ENCODE data around the gene NOX3.
"Not testable (repeated sequence)": the region's sequence is repeated elsewhere in the genome, so short reads cannot be mapped to it uniquely, and the experiment has no call there.

Gene NOX3

GRCh38 chr6:155470979-155471616 is 15.5 kb upstream of the NOX3 start:
- H3K9me3 ChIP-seq (ENCODE audit: control insufficient read depth, low read length), result peaks cover 10% of the 10 kb centered on the region
- H3K27ac ChIP-seq (ENCODE audit: low read depth, low read length, severe bottlenecking); H3K36me3 ChIP-seq (ENCODE audit: control insufficient read depth, insufficient read depth, low read length); H3K4me1 ChIP-seq (ENCODE audit: control insufficient read depth, insufficient read depth, low read length, poor library complexity, severe bottlenecking); H3K4me3 ChIP-seq (ENCODE audit: extremely low read depth, insufficient read depth, low read length, poor library complexity, severe bottlenecking): not testable (repeated sequence)
- WGBS, 2 experiments (ENCODE audit: insufficient coverage in 2 of 2), result 100% methylated on average over 1 of the region's 5 CpGs; no CpG with 5 or more reads in 1 of the 2 experiments

GRCh38 chr6:155468543-155468942 is 12.9 kb upstream of the NOX3 start:
- not testable (repeated sequence) for H3K36me3 ChIP-seq (ENCODE audit: control insufficient read depth, insufficient read depth, low read length); H3K4me3 ChIP-seq (ENCODE audit: extremely low read depth, insufficient read depth, low read length, poor library complexity, severe bottlenecking); H3K4me1 ChIP-seq (ENCODE audit: control insufficient read depth, insufficient read depth, low read length, poor library complexity, severe bottlenecking); H3K27ac ChIP-seq (ENCODE audit: low read depth, low read length, severe bottlenecking)
- 87 to 92% methylated on average over 3 of the region's 3 CpGs for WGBS, 2 experiments (ENCODE audit: insufficient coverage in 2 of 2)
- peaks cover 18% of the 10 kb centered on the region for H3K9me3 ChIP-seq (ENCODE audit: control insufficient read depth, low read length)

- H3K4me1 ChIP-seq (ENCODE audit: control insufficient read depth, insufficient read depth, low read length, poor library complexity, severe bottlenecking), result no peaks in the 10 kb centered on the region
- WGBS, 2 experiments (ENCODE audit: insufficient coverage in 2 of 2), result 97 to 100% methylated on average over 2 to 3 of the region's 3 CpGs
- no peak overlapping the region for H3K27ac ChIP-seq (ENCODE audit: low read depth, low read length, severe bottlenecking)
- H3K4me3 ChIP-seq (ENCODE audit: extremely low read depth, insufficient read depth, low read length, poor library complexity, severe bottlenecking), result no peak overlapping the region
- H3K9me3 ChIP-seq (ENCODE audit: control insufficient read depth, low read length), result peaks cover 18% of the 10 kb centered on the region
- H3K36me3 ChIP-seq (ENCODE audit: control insufficient read depth, insufficient read depth, low read length), result no peaks in the 10 kb centered on the region
Measured at GRCh38 chr6:155466539-155466938, 10.9 kb upstream of the NOX3 start.

GRCh38 chr6:155461556-155461955 is 5.9 kb upstream of the NOX3 start:
- Histone ChIP-seq H3K27ac (ENCODE audit: low read depth, low read length, severe bottlenecking) (no peak overlapping the region), H3K4me1 (ENCODE audit: control insufficient read depth, insufficient read depth, low read length, poor library complexity, severe bottlenecking) (no peaks in the 10 kb centered on the region), H3K36me3 (ENCODE audit: control insufficient read depth, insufficient read depth, low read length) (no peaks in the 10 kb centered on the region), H3K9me3 (ENCODE audit: control insufficient read depth, low read length) (peaks cover 8% of the 10 kb centered on the region), H3K4me3 (ENCODE audit: extremely low read depth, insufficient read depth, low read length, poor library complexity, severe bottlenecking) (no peak overlapping the region)
- WGBS, 2 experiments (ENCODE audit: insufficient coverage in 2 of 2), result 80 to 82% methylated on average over 2 to 4 of the region's 6 CpGs

GRCh38 chr6:155454471-155454870 is 1.2 kb downstream of the NOX3 start:
- WGBS, 2 experiments (ENCODE audit: insufficient coverage in 2 of 2), result 100% methylated on average over 2 of the region's 4 CpGs; no CpG with 5 or more reads in 1 of the 2 experiments
- Histone ChIP-seq H3K27ac (ENCODE audit: low read depth, low read length, severe bottlenecking) (no peak overlapping the region), H3K4me3 (ENCODE audit: extremely low read depth, insufficient read depth, low read length, poor library complexity, severe bottlenecking) (no peak overlapping the region), H3K4me1 (ENCODE audit: control insufficient read depth, insufficient read depth, low read length, poor library complexity, severe bottlenecking) (peaks cover 14% of the 10 kb centered on the region), H3K9me3 (ENCODE audit: control insufficient read depth, low read length) (no peaks in the 10 kb centered on the region), H3K36me3 (ENCODE audit: control insufficient read depth, insufficient read depth, low read length) (no peaks in the 10 kb centered on the region)

- Histone ChIP-seq H3K27ac (ENCODE audit: low read depth, low read length, severe bottlenecking) (no peak overlapping the region), H3K4me3 (ENCODE audit: extremely low read depth, insufficient read depth, low read length, poor library complexity, severe bottlenecking) (no peak overlapping the region), H3K36me3 (ENCODE audit: control insufficient read depth, insufficient read depth, low read length) (no peaks in the 10 kb centered on the region), H3K4me1 (ENCODE audit: control insufficient read depth, insufficient read depth, low read length, poor library complexity, severe bottlenecking) (peaks cover 19% of the 10 kb centered on the region), H3K9me3 (ENCODE audit: control insufficient read depth, low read length) (no peaks in the 10 kb centered on the region)
- WGBS, 2 experiments (ENCODE audit: insufficient coverage in 2 of 2), result 100% methylated on average over 1 of the region's 1 CpG; no CpG with 5 or more reads in 1 of the 2 experiments
Measured at GRCh38 chr6:155454008-155454407, 1.6 kb downstream of the NOX3 start.

- H3K4me3 ChIP-seq (ENCODE audit: extremely low read depth, insufficient read depth, low read length, poor library complexity, severe bottlenecking), result no peak overlapping the region
- no peak overlapping the region for H3K27ac ChIP-seq (ENCODE audit: low read depth, low read length, severe bottlenecking)
- 90 to 100% methylated on average over 1 to 2 of the region's 3 CpGs for WGBS, 2 experiments (ENCODE audit: insufficient coverage in 2 of 2)
- H3K9me3 ChIP-seq (ENCODE audit: control insufficient read depth, low read length), result no peaks in the 10 kb centered on the region
- no peaks in the 10 kb centered on the region for H3K36me3 ChIP-seq (ENCODE audit: control insufficient read depth, insufficient read depth, low read length)
- H3K4me1 ChIP-seq (ENCODE audit: control insufficient read depth, insufficient read depth, low read length, poor library complexity, severe bottlenecking), result peaks cover 28% of the 10 kb centered on the region
Measured at GRCh38 chr6:155452576-155452975, 3.1 kb downstream of the NOX3 start.

- WGBS, 2 experiments (ENCODE audit: insufficient coverage in 2 of 2), result 60 to 91% methylated on average over 1 to 4 of the region's 7 CpGs
- not testable (repeated sequence) for H3K4me3 ChIP-seq (ENCODE audit: extremely low read depth, insufficient read depth, low read length, poor library complexity, severe bottlenecking); H3K36me3 ChIP-seq (ENCODE audit: control insufficient read depth, insufficient read depth, low read length); H3K9me3 ChIP-seq (ENCODE audit: control insufficient read depth, low read length); H3K27ac ChIP-seq (ENCODE audit: low read depth, low read length, severe bottlenecking)
- peaks cover 28% of the 10 kb centered on the region for H3K4me1 ChIP-seq (ENCODE audit: control insufficient read depth, insufficient read depth, low read length, poor library complexity, severe bottlenecking)
Measured at GRCh38 chr6:155451530-155451929, 4.1 kb downstream of the NOX3 start.

- Histone ChIP-seq H3K4me3 (ENCODE audit: extremely low read depth, insufficient read depth, low read length, poor library complexity, severe bottlenecking) (no peak overlapping the region), H3K9me3 (ENCODE audit: control insufficient read depth, low read length) (no peaks in the 10 kb centered on the region), H3K27ac (ENCODE audit: low read depth, low read length, severe bottlenecking) (peak overlapping the region; percentile 93), H3K36me3 (ENCODE audit: control insufficient read depth, insufficient read depth, low read length) (no peaks in the 10 kb centered on the region), H3K4me1 (ENCODE audit: control insufficient read depth, insufficient read depth, low read length, poor library complexity, severe bottlenecking) (peaks cover 28% of the 10 kb centered on the region)
- 100% methylated on average over 1 of the region's 2 CpGs; no CpG with 5 or more reads in 1 of the 2 experiments for WGBS, 2 experiments (ENCODE audit: insufficient coverage in 2 of 2)
Measured at GRCh38 chr6:155450240-155450581, 5.4 kb downstream of the NOX3 start.

- no peaks in the 10 kb centered on the region for H3K36me3 ChIP-seq (ENCODE audit: control insufficient read depth, insufficient read depth, low read length)
Measured at GRCh38 chr6:155449450-155450239, 6.0 kb downstream of the NOX3 start.

More at GRCh38 chr6:155449450-155450239, 6.0 kb downstream of the NOX3 start:
- H3K4me1 ChIP-seq (ENCODE audit: control insufficient read depth, insufficient read depth, low read length, poor library complexity, severe bottlenecking), result peaks cover 28% of the 10 kb centered on the region
- H3K27ac ChIP-seq (ENCODE audit: low read depth, low read length, severe bottlenecking), result peak overlapping the region; percentile 93
- H3K4me3 ChIP-seq (ENCODE audit: extremely low read depth, insufficient read depth, low read length, poor library complexity, severe bottlenecking), result no peak overlapping the region
- WGBS, 2 experiments (ENCODE audit: insufficient coverage in 2 of 2), result 75 to 77% methylated on average over 9 to 13 of the region's 14 CpGs
- H3K9me3 ChIP-seq (ENCODE audit: control insufficient read depth, low read length), result no peaks in the 10 kb centered on the region

All from mesodermal cell (in vitro differentiated cells).